ENCODE results near the gene SUCLG2. TPM values are rescaled to one million over a fixed set of nuclear protein-coding genes. Genes with fewer than 3 reads are reported as not detected.
"Not testable (repeated sequence)": the region's sequence is repeated elsewhere in the genome, so short reads cannot be mapped to it uniquely, and the experiment has no call there.

Gene SUCLG2
- total RNA-seq, 1 experiment from 2014 or later = 107 TPM

DNA sequence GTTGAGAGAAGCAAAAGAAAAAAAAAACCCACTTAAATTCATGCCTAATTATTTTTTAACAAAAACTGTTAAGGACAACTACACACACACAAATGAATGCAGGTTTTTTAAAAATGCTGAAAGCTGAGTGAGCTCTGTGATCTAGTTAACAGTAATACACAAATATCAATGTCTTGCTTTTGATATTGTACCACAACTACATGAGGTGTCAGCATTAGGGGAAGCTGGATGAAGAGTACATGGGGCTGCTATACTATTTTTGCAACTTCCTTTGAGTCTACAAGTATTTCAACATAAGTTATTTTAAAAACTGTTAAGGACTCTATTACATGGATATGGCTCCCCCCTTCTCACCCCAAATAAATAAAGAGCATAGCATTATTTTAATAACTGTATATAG is 44.7 kb downstream of the SUCLG2 start:
- DNase-seq (ENCODE audit: low read depth) = no peak

DNA sequence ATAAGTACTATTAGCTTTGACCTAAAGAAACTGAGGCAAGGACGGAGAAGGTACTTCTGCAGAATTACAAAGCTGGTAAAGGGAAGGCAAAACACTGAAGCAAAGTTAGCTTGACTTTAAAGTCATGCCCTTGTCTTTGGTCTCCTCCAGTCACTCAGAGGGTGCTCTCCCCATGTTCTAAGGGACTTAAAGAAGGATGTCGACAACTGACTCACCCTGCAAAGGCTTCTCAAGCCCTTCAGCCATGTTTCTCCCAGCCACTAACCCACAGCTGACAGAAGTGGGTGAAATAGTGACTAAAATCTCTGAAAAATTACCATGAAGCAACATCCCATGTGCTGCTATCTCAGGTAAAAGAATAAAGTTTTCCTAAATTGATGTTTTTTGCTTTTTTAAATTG is 46.4 kb downstream of the SUCLG2 start:
- DNase-seq (ENCODE audit: low read depth) = no peak

- peak; percentile 75 for DNase-seq (ENCODE audit: low read depth)
Measured at GRCh38 chr3:67605377-67605776, 49.0 kb downstream of the SUCLG2 start.

GRCh38 chr3:67602816-67603215 is 51.6 kb downstream of the SUCLG2 start:
- no peak for DNase-seq (ENCODE audit: low read depth)

GRCh38 chr3:67601919-67602608 is 52.3 kb downstream of the SUCLG2 start:
- DNase-seq (ENCODE audit: low read depth) = peak; percentile 21

DNA sequence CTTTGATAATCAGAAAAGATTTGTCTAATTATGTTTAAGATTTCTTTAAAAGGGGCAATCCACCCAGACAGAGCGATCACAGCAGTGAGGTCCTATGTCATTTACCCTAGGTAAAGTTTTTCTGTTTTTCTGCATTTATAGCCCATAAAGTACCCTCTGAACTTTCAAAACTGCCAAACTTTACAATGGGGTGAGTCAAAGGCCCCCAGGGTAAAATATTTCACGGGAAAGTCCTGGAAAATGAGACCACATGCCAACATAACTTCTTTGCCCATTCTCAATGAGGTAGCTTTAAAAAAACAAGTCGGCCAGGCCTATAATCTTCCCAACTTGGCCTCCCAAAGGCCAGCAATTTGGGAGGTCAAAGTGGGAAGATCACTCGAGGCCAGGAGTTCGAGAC is 53.0 kb downstream of the SUCLG2 start:
- peak; percentile 64 for DNase-seq (ENCODE audit: low read depth)

DNA sequence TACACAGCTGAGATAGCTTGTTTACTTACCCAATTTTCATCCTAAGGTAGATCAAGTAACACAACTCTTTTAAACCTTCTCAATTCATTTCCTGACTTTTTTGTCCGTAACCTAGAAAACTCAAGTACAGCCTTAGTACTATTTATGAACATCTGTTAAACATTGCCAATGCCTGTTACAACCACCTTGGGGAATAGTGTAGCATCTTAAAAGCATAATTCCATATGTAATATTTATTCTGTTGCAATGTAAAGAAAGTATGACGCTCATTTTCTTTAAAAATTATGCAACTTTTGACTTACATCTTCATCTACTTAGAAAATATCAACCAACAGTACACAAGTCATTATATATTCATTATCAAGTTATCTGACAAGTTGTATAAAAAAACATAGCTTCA is 54.6 kb downstream of the SUCLG2 start:
- DNase-seq (ENCODE audit: low read depth) = no peak

- no peak for DNase-seq (ENCODE audit: low read depth)
Measured at GRCh38 chr3:67598814-67599556, 55.4 kb downstream of the SUCLG2 start.

GRCh38 chr3:67595424-67595823 is 59.0 kb downstream of the SUCLG2 start:
- no peak for DNase-seq (ENCODE audit: low read depth)

DNA sequence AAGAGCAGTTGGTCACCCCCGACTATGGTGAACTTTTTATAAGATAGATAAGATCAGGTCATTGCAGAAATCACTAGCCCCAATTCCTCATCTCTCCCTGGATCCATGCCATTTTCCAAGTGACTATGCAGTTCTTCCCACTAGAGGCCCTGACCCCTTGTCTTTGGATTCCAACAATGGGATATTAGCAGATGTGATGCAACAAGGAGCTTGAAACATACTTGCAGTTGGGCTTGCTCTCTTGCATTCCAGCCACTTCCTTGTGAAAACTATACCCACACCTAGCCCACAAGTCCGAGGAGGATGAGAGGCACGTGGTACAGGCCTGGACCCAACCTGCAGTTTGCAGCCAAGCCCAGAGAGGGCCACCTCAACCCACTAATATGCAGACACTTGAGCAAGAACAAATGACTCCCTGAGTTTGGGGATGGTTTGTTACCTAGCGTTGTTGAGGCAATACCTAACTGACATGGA is 60.6 kb downstream of the SUCLG2 start:
- peak; percentile 66 for DNase-seq (ENCODE audit: low read depth)

- no peak for DNase-seq (ENCODE audit: low read depth)
Measured at GRCh38 chr3:67592057-67592456, 62.4 kb downstream of the SUCLG2 start.

- no peak for DNase-seq (ENCODE audit: low read depth)
Measured at GRCh38 chr3:67587811-67588210, 66.6 kb downstream of the SUCLG2 start.

DNA sequence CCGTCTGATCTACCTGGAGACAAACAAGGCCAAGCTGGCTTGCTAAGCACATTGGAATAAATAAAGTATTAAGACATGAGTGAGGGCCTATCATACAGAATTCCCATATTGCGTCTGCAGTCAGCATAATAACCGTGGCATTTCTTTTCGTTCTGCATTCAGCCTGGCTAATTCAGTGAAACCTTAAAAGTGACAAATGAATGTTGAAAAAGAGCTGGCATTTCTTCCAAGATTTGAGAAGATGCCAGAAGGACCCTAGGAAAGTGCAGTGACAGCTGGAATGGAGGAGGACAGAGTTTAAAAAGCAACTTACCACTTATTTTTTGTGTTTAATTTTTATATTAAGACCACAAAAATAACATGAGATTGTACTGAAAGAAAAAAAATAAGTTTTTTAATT is 67.1 kb downstream of the SUCLG2 start:
- DNase-seq (ENCODE audit: low read depth) = no peak

- not testable (repeated sequence) for DNase-seq (ENCODE audit: low read depth)
Measured at GRCh38 chr3:67584608-67585007, 69.8 kb downstream of the SUCLG2 start.

- no peak for DNase-seq (ENCODE audit: low read depth)
Measured at GRCh38 chr3:67580430-67581000, 73.9 kb downstream of the SUCLG2 start.

- DNase-seq (ENCODE audit: low read depth) = no peak
Measured at GRCh38 chr3:67578416-67578815, 76.0 kb downstream of the SUCLG2 start.

GRCh38 chr3:67576441-67576840 is 78.0 kb downstream of the SUCLG2 start:
- DNase-seq (ENCODE audit: low read depth) = no peak

- no peak for DNase-seq (ENCODE audit: low read depth)
Measured at GRCh38 chr3:67569324-67569723, 85.1 kb downstream of the SUCLG2 start.

- DNase-seq (ENCODE audit: low read depth) = no peak
Measured at GRCh38 chr3:67567893-67568292, 86.5 kb downstream of the SUCLG2 start.

GRCh38 chr3:67564973-67565372 is 89.4 kb downstream of the SUCLG2 start:
- DNase-seq (ENCODE audit: low read depth) = no peak

- no peak for DNase-seq (ENCODE audit: low read depth)
Measured at GRCh38 chr3:67564008-67564407, 90.4 kb downstream of the SUCLG2 start.

GRCh38 chr3:67561667-67562394 is 92.6 kb downstream of the SUCLG2 start:
- DNase-seq (ENCODE audit: low read depth) = no peak

Data from LHCN-M2 (cell line).